ENCODE data around the gene LRMDA. TPM values are rescaled to one million over a fixed set of nuclear protein-coding genes. Genes with fewer than 3 reads are reported as not detected.

The LRMDA gene
- total and polyA plus RNA-seq, 2 donors (not counting 1 experiment from before 2014, with no cell fraction given) = 0.12 TPM; not detected in 1

- Histone ChIP-seq H3K36me3 (replicated peaks in 1 of 2; ENCODE audit: control extremely low read depth in 1 of 2, control insufficient read depth in 1 of 2, extremely low read depth in 1 of 2, insufficient read depth in 2 of 2, low read length in 1 of 2) (no peaks in the 10 kb centered on the region), H3K9me3 (ENCODE audit: control extremely low read depth in 1 of 3, control insufficient read depth in 2 of 3, insufficient read depth in 1 of 3, low read length in 2 of 3) (no peaks in the 10 kb centered on the region), H3K4me3 (ENCODE audit: control extremely low read depth in 1 of 5, extremely low read depth in 1 of 5, insufficient read depth in 1 of 5, low read depth in 2 of 5, low read length in 4 of 5) (no peak overlapping the region), H3K27ac (ENCODE audit: low read length in 2 of 2) (no peak overlapping the region), H3K4me1 (ENCODE audit: control insufficient read depth in 2 of 2, insufficient read depth in 2 of 2, low read length in 2 of 2) (no peaks in the 10 kb centered on the region), H3K9ac (ENCODE audit: low read length) (no peak overlapping the region), H3K27me3 (replicated peaks in 1 of 4; ENCODE audit: control extremely low read depth in 1 of 4, control insufficient read depth in 3 of 4, insufficient read depth in 4 of 4, low read length in 3 of 4) (no peaks in the 10 kb centered on the region), H3K79me2 (ENCODE audit: control insufficient read depth, insufficient read depth, low read length) (no peaks in the 10 kb centered on the region), H2AFZ (ENCODE audit: insufficient read depth, low read depth, low read length, poor library complexity, severe bottlenecking) (no peak overlapping the region), H4K20me1 (ENCODE audit: control insufficient read depth, insufficient read depth, low read length, poor library complexity, severe bottlenecking) (no peaks in the 10 kb centered on the region), H3K4me2 (replicated peaks; ENCODE audit: low read depth, low read length, poor library complexity, severe bottlenecking) (no peak overlapping the region)
- H3K4me3 Mint-ChIP-seq = no peak overlapping the region
- peaks cover 3% of the 10 kb centered on the region for H3K9me3 Mint-ChIP-seq (ENCODE audit: insufficient read depth)
- no peak overlapping the region for H3K27ac Mint-ChIP-seq
- no peaks in the 10 kb centered on the region for H3K27me3 Mint-ChIP-seq
- H3K4me1 Mint-ChIP-seq = no peaks in the 10 kb centered on the region
- ChIA-PET POLR2A (no interaction called here), CTCF (no interaction called here)
- WGBS (ENCODE audit: insufficient coverage) = 81% methylated on average over 7 of the region's 7 CpGs
- intact Hi-C loops (cut with micrococcal nuclease) = no loop called here
- no peak for TF ChIP-seq EZH2 (IDR thresholded peaks at IDR 0.05; ENCODE audit: borderline replicate concordance, insufficient read depth, low read depth, low read length, poor library complexity, severe bottlenecking)
- TF ChIP-seq, protein P1, sequence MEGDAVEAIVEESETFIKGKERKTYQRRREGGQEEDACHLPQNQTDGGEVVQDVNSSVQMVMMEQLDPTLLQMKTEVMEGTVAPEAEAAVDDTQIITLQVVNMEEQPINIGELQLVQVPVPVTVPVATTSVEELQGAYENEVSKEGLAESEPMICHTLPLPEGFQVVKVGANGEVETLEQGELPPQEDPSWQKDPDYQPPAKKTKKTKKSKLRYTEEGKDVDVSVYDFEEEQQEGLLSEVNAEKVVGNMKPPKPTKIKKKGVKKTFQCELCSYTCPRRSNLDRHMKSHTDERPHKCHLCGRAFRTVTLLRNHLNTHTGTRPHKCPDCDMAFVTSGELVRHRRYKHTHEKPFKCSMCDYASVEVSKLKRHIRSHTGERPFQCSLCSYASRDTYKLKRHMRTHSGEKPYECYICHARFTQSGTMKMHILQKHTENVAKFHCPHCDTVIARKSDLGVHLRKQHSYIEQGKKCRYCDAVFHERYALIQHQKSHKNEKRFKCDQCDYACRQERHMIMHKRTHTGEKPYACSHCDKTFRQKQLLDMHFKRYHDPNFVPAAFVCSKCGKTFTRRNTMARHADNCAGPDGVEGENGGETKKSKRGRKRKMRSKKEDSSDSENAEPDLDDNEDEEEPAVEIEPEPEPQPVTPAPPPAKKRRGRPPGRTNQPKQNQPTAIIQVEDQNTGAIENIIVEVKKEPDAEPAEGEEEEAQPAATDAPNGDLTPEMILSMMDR (IDR thresholded peaks at IDR 0.05) = no peak
- DNase-seq = no peak
- no peak for ATAC-seq (ENCODE audit: low read depth)
Measured at GRCh38 chr10:75877877-75878276, 446.5 kb downstream of the LRMDA start.

GRCh38 chr10:75878586-75878985 lies 447.2 kb downstream of the LRMDA start:
- Histone ChIP-seq H3K9me3 (ENCODE audit: control extremely low read depth in 1 of 3, control insufficient read depth in 2 of 3, insufficient read depth in 1 of 3, low read length in 2 of 3) (no peaks in the 10 kb centered on the region), H3K4me1 (ENCODE audit: control insufficient read depth in 2 of 2, insufficient read depth in 2 of 2, low read length in 2 of 2) (no peaks in the 10 kb centered on the region), H3K9ac (ENCODE audit: low read length) (no peak overlapping the region), H3K4me3 (ENCODE audit: control extremely low read depth in 1 of 5, extremely low read depth in 1 of 5, insufficient read depth in 1 of 5, low read depth in 2 of 5, low read length in 4 of 5) (no peak overlapping the region), H3K79me2 (ENCODE audit: control insufficient read depth, insufficient read depth, low read length) (no peaks in the 10 kb centered on the region), H3K27me3 (replicated peaks in 1 of 4; ENCODE audit: control extremely low read depth in 1 of 4, control insufficient read depth in 3 of 4, insufficient read depth in 4 of 4, low read length in 3 of 4) (no peaks in the 10 kb centered on the region), H3K4me2 (replicated peaks; ENCODE audit: low read depth, low read length, poor library complexity, severe bottlenecking) (no peak overlapping the region), H4K20me1 (ENCODE audit: control insufficient read depth, insufficient read depth, low read length, poor library complexity, severe bottlenecking) (no peaks in the 10 kb centered on the region), H3K27ac (ENCODE audit: low read length in 2 of 2) (no peak overlapping the region), H2AFZ (ENCODE audit: insufficient read depth, low read depth, low read length, poor library complexity, severe bottlenecking) (no peak overlapping the region), H3K36me3 (replicated peaks in 1 of 2; ENCODE audit: control extremely low read depth in 1 of 2, control insufficient read depth in 1 of 2, extremely low read depth in 1 of 2, insufficient read depth in 2 of 2, low read length in 1 of 2) (no peaks in the 10 kb centered on the region)
- no peak for DNase-seq
- 91% methylated on average over 2 of the region's 2 CpGs for WGBS (ENCODE audit: insufficient coverage)
- TF ChIP-seq EZH2 (IDR thresholded peaks at IDR 0.05; ENCODE audit: borderline replicate concordance, insufficient read depth, low read depth, low read length, poor library complexity, severe bottlenecking) = no peak
- TF ChIP-seq, protein P1 (IDR thresholded peaks at IDR 0.05) = no peak
- intact Hi-C loops (cut with micrococcal nuclease) = no loop called here
- no peak for ATAC-seq (ENCODE audit: low read depth)
- Mint-ChIP-seq H3K4me3 (no peak overlapping the region), H3K27ac (no peak overlapping the region), H3K4me1 (no peaks in the 10 kb centered on the region), H3K9me3 (ENCODE audit: insufficient read depth) (peaks cover 3% of the 10 kb centered on the region), H3K27me3 (no peaks in the 10 kb centered on the region)
- POLR2A ChIA-PET = no interaction called here
- CTCF ChIA-PET = no interaction called here
